Medulla oblongata (tissue), 1 donor: ENCODE data around the gene TOMM40.
"Not testable (repeated sequence)": the region's sequence is repeated elsewhere in the genome, so short reads cannot be mapped to it uniquely, and the experiment has no call there.

ENCODE experiments used
- DNase-seq: peaks from one replicate; pipeline ENCODE4 v3.0.0-alpha.2; 2015; ENCODE audit errors: extremely low spot score

TOMM40 gene

DNA sequence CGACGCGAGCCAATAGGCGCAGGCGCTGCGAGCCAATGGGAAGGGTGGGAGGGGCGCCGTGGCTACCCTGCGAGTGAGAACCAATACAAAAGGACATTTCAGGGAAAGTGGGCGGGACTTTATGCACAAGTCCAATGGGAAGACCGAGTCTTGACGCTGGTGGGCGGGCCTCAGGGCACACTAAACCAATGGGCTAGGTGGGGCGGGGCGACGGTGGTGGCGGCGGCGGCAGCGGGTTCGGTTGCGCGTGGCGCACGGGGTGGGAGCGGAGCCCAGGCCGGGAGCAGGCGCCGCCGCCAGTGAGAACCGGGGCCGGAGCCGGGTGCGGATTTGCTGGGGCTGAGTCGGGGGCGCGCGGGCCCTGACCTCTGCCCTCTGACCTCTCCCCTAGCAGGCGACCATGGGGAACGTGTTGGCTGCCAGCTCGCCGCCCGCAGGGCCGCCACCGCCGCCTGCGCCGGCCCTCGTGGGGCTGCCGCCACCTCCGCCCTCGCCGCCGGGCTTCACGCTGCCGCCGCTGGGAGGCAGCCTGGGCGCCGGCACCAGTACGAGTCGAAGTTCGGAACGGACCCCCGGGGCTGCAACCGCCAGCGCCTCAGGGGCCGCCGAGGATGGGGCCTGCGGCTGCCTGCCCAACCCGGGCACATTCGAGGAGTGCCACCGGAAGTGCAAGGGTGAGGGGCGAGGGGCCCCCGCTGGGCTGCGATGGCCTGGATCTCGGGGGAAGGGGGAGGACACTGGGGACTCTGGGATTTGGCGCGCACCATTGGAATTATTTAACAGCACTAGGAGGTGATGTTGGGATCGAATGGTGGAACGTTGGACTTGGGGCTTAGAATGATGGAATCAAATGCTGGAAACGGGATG lies at the start of gene TOMM40:
TSS of gene TOMM40 (plus strand) at position 239 of the 867 bp plus-strand sequence. CDS start at position 401, 162 bp downstream.
- no peak for DNase-seq

DNA sequence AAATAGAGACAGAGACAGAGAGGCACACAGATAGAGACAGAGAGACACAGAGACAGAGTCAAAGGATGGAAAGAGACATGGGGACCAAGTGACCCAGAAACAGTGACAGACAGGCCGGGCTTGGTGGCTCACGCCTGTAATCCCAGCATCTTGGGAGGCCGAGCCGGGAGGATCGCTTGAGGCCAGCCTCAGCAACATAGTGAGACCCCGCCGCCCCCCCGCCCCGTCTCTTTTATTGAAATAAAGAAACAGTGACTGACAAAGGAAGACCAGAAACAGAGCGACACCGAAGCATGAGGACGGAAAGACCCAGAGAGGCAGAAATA lies 45.8 kb upstream of the TOMM40 start:
- no peak for DNase-seq

DNA sequence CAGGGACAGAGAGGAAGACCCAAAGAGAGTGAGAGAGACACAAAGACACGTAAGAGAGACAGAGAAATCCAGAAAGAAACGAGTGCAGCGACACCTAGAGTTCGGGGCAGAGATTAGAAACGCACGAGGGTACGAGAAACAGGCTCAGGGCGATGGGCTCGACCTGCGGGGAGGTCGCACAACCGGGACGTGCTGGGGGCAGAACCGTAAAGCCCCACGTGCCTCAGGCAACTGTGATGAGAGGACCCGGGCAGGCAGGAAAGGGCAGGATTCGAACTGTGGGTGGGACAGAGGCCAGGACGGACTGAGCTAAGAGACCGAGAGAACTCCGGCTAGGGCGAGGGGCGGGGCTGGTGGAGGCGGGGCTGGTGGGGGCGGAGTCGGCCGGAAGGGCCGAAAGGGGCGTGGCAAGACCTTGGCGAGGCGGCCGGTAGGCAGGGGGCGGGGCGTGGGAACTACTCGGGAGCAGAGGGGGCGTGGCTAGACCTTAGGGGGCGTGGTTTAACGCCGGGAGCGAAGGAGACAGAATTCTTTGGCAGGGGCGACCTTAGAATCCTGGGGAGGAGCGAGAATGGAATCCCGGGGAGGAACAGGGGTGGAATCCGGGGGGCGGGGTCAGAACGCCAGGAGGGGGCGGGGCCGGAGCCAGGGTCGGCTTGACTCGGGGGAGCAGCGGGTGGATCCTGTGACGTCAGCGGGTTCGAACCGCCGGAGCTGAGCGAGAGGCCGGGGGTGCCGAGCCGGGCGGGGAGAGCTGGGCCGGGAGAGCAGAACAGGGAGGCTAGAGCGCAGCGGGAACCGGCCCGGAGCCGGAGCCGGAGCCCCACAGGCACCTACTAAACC lies 45.2 kb upstream of the TOMM40 start, which contains the start of gene NECTIN2:
TSS of gene NECTIN2 (plus strand) at position 686 of the 843 bp plus-strand sequence. CDS start 229 bp downstream, outside the sequence.
- DNase-seq: peak; percentile 91

DNA sequence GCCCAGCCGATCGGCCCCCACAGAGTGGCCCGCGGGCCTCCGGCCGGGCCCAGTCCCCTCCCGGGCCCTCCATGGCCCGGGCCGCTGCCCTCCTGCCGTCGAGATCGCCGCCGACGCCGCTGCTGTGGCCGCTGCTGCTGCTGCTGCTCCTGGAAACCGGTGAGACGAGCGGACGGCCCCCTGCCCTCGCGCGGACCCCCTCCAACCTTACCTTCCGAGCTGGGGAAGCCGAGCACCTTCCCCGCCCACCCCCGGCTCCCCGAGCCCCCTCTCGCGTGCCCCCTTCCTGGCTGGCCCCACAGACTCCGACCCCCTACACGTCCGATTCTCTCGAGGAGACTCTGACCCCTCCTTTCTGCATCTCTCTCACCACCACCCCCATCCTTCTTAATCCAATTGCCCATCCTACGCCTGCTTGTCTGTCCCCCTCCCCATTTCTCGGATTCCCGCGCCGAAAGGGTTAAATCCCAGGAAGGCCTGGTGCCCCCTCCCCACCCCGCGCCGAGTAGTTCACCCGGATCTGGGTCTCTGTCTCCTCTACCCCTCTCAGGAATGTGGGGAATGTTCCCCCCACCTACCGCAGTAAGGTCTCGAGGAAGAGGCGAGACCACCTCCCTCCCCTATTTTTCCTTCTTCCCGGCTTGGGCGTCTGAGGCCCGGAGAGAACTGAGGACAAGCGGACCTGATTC lies 44.5 kb upstream of the TOMM40 start:
- DNase-seq: no peak

DNA sequence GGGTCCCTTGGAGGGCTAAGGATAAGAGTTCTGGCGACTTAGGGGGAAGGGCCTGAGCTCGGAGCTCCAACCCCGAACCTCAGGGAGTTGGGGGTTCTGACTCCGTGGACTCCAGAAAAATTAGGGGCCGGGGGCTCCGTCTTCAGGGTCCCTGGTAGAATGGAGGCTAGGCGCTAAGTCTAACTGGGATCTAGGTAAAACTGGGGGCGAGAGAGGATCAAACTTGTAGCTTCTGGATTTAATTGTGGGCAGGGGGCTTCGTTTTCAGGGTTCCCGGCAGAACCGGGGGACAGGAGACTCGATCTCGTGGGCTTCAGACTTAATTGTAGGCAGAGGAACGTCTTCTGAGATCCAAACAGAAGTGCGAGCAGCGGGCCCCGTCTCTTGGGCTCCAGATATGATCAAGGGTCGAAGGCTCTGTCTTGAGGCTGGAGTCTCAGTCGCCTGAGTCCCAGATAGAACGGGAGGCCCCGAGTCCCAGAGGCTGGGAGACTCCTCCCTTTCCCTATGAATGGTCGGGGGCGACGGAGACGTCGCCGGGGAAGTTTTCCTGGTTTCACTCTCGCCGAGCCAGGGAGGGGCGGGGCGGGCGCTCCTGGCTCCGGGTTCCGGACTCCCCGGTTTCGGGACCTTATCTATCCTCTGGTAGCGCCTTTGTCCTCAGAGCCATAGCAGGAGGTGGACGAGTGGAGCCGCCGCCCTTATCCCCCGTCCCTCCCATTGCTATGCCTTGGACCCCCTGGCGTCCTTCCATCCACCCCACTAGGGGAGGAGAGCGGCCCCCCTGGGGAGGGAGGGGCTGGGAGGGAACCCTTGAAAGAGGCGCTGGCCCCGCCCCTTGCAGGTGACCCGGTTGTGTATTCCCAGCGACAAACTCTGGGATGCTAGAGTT lies 43.7 kb upstream of the TOMM40 start:
- DNase-seq: peak; percentile 45

DNA sequence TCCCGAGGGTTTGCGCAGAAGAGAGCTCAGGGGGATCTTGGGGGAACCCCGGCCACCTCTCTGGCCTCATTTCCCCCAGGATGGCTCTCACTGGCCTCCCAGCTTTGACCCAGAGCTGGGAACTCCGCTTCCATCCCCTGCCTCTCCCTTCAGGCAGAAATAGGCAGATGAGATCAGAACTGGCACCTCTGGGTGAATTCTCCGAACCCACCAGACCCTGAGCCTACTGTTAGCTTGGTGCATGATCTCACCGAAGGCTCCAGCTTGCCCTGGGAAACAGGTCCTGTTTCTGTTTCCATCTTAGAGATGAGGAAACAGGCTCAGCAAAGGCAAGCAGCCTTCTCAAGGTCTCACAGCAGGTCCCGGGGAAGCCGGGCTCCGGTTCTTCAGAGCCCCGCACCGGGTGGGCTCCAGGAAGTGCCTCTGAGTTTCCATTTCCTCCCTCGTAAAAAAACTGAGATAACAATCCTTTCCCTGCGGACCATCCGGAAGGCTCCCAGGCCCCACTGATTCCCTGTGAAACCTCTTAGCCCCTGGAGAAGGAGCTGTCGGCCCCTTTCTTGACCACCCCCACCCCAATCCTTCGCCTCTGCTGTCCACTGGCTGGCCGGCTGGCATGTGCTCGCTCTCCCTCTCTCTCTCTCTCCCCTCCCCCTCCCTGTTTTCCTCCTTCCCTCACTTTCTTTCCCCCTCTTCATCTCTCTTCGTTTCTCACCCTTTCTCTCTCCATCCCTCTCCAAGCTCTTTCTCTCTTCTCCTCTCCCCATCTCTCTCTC lies 42.8 kb upstream of the TOMM40 start:
- peak; percentile 19 for DNase-seq

DNA sequence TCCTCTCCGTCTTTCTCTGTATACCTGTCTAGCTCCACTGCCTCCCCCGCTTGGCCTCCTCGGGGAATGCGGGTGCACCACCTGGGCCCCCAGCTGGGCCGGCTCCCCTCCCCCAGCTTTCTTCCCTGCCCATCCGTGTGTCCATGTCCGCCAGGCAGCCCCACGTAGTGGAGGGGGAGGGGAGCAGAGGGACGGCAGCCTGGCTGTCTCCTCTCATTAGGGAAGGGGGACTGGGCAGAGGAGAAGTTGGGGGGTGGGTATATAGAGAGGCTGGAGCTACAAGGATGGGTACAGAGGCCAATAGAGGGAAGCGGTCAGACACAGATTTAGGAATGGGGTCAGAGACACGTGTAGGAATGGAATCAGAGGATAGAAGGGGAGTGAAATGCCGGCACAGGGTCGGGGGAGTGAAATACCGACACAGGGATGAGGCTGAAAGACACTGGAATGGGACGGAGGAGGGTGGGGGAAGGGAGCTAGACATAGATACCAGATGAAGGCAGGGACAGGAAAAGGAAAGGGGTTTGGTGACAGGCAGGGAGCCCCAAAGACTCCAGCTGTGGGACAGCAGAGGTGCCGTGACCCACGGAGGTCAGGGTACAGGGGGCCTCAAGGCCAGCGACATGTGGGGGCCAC lies 42.1 kb upstream of the TOMM40 start:
- DNase-seq: no peak

DNA sequence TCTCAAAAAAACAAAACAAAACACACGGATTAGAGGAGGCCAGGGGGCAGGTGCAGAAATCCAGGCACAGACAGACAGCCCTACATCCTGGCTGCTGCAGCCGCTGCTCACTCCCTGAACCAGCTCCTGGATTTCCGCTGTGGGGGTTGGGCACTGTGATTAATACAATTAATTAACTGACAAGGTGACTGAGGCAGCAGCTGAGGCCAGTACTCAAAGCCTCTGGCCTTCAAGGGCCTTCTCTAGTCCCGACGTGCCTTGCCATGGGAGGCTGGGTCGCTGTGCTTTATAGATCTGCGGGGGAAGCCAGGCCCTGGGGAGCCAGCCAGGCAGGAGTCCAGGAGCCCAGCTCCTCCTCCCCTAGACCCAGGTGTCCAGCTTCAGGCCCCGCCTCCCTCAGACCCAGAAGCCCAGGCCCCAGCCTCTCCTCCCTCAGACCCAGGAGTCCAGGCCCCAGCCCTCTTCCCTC lies 40.4 kb upstream of the TOMM40 start:
- DNase-seq: no peak

DNA sequence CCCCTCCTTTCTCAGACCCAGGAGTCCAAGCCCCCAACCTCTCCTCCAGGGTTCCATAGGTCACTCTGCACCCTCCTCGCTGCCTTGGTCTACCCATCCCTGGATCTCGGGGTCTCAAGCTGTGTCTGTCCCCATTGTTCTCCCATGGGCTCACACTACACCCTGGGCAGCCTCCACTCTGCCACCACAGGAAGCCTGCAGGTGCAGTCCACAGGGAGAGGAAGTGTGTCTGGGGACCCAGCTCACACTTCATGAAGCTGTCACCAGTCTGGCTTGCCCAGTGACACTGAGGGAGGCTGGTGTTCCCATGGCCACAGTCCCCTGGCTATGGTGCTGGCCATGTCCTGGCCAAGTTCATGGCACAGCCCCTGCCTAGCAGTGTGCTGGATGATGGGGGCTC lies 39.6 kb upstream of the TOMM40 start:
- no peak for DNase-seq

DNA sequence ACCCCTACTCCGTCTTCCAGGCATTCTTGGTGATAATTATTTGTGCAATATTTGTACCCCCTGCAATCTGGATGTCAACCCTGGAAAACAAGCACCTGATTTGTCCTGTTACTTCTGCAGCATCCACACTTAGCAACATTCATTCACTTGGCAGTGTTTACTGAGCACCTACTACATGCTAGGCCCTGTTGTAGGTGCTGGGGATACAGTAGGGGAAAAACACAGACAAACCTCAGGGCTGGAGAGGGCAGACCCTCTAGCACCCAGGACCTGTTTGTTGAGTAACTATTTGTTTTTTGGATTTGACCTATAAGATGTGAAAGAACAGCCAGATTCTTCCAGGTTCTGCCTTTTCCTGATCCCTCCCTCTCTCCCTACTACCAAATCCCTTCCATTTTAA lies 35.4 kb upstream of the TOMM40 start:
- DNase-seq: no peak

DNA sequence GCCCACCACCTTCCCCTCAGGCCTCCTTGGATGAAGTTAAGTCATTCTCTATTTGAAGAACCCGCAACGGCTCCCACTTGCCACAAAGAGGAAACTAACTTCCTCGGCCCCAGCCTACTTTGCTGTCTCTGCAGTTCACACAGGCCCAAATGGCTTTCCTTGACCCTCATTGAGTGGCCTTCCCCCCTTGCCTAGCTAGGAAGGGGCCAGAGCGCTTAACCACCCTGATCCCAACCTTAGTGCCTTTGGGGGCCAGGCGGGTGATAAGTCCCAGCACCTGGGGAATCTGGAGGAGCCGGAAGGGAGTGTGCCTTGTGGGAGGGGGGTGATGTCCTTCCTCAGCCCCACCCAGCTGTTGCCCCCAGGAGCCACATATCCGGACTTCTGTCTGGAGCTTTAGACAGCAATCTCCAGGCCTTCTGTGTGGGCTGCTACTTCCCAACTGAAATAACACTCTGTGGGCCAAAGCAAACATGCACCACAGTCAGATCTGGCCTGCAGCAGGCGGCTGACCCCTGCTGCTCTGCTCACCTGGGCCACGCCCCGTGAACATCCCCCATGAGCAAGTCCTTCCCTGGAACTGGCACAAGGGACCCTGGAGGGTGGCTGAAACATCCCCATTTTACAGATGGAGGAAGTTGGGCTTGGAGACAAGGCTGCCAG lies 34.5 kb upstream of the TOMM40 start:
- DNase-seq: peak; percentile 61

DNA sequence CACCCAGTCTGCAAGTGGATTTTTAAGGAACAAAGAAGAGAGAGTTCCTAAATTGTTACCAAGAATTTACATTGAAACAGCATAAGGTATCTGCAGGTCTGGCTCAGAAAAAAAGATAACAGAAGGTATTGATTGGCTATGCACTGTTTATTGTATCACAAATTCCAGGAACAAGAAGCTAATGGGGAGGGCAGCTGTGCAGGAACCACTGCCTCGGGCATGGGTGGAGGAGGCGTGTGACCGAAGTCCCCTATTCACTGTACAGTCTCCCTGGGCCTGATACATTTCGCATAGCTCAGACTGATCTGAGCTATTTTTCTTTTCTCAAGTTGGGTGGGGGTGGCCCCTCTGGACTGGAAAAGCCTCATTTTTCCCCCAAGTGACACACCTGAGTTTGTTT lies 33.2 kb upstream of the TOMM40 start:
- no peak for DNase-seq

DNA sequence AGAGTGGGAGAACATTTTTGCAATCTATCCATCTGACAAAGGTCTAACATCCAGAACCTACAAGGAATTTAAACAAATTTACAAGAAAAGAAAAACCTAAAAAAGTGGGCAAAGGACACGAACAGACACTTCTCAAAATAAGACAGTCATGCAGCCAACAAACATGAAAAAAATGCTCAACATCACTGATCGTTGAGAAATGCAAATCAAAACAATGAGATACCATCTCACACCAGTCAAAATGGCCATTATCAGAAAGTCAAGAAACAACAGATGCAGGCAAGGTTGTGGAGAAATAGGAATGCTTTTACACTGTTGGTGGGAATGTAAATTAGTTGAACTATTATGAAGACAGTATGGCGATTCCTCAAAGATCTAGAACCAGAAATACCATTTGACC lies 29.5 kb upstream of the TOMM40 start:
- not testable (repeated sequence) for DNase-seq

DNA sequence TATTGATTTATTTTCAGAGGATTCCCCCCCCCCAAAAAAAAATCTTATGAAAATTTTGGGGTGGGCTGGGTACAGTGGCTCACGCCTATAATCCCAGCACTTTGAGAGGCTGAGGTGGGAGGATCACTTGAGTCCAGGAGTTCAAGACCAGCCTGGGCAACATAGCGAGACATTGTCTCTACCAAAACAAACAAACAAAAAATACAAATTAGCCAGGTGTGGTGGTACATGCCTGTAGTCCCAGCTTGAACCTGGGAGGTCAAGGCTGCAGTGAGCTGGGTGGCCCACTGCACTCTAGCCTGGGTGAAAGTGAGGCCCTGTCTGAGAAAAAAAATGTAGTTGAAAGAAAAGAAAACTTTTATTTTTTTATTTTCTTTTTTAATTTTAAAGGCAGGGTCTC lies 27.1 kb upstream of the TOMM40 start:
- no peak for DNase-seq

DNA sequence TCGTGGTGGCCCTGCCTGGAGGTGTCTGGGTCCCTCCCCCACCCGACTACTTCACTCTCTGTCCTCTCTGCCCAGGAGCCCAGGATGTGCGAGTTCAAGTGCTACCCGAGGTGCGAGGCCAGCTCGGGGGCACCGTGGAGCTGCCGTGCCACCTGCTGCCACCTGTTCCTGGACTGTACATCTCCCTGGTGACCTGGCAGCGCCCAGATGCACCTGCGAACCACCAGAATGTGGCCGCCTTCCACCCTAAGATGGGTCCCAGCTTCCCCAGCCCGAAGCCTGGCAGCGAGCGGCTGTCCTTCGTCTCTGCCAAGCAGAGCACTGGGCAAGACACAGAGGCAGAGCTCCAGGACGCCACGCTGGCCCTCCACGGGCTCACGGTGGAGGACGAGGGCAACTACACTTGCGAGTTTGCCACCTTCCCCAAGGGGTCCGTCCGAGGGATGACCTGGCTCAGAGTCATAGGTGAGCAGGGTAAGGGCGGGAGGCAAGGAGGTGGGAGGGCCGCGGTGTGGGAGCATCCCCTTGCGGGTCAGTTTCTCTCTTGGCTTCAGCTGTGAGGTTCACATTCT lies 25.8 kb upstream of the TOMM40 start:
- peak; percentile 25 for DNase-seq

DNA sequence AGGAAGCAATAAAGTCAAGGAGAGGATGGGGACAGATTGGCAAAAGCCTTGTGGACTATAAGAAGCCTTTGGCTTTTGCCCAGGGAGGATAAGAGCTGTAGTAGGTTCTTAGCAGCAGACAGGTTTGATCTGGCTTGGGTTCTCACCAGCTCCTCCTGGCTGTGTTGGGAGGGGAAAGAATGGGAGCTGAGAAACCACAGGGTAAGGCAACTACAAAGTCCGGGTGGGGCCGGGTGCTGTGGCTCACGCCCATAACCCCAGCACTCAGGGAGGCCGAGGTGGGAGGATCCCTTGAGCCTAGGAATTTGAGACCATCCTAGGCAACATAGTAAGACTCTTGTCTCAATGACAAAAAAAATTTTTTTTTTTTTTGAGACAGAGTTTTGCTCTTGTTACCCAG lies 24.4 kb upstream of the TOMM40 start:
- no peak for DNase-seq

DNA sequence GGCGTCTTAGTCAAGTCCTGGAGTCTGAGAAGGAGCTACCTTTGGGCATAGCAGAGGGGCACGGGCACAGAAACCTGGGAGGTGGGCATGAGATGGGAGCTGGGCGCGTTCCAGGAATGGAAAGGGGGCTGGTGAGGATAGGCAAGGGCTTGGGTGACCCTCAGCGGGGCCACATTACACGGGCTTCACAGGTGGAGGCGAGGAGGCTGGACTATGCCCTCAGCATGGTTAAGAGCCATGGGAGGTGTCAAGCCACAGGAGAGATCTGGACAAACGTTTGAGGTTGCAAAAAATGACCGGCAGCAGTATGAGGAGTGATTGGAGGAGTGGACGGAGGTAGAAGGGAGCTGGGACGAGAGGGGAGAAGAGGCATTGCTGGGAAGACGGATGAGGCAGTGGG lies 23.5 kb upstream of the TOMM40 start:
- no peak for DNase-seq

DNA sequence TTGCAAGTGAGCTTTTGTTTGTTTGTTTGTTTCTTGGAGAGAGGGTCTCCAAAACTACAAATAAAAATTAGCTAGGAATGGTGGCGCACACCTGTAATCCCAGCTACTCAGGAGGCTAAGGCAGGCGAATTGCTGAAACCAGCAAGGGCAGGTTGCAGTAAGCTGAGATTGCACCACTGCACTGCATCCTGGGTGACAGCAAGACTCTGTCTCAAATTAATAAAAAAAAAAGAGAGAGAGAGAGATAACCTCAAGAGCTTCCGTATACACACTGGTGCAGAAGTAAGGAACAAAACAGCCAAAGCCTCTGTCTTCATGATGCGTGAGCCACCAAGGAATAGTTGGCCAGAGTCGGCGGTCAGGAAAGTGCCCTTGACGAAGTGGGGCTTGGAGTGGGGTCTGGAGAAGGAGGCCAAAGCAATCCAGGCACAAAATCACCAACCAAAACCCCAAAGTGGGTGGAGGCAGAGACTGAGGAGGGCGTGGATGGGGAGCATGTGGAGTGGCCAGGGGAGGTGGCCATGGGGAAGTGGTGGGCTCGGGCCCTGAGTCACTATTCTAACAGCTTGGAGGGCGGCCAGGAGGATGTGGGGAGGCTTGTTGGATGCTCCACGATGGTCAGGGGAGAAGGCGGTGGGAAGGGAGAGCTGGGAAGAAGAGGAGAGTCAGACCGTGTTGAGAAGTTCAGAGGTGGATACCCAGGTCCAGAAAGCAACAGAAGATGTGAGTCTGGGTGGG lies 21.2 kb upstream of the TOMM40 start:
- peak; percentile 40 for DNase-seq
